ENCODE measurements around the gene EPN1. TPM values are rescaled to one million over a fixed set of nuclear protein-coding genes. Genes with fewer than 3 reads are reported as not detected.

EPN1 gene
- polyA plus RNA-seq, 10 donors, result 59.0 to 99.0 (median 74.3) TPM

DNA sequence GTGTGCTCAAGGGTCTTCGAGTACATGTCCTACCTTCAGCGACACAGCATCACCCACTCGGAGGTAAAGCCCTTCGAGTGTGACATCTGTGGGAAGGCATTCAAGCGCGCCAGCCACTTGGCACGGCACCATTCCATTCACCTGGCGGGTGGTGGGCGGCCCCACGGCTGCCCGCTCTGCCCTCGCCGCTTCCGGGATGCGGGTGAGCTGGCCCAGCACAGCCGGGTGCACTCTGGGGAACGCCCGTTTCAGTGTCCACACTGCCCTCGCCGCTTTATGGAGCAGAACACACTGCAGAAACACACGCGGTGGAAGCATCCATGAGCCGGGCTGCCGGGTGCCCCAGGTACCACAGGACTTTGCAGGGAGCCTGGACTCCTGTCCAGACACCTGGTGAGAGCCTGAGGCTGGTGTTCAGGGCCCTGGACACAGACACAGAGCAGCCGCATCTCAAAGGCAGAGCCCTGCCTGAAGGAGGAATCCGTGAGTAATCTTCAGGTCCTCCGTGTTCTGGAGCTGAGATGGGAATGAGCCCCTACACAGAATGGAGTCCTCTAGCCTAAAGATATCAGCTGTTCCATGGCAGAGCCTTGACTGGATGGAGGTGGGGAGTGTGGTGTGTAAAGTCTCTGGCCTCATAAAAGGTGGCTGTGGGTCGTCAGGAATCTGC is 30.0 kb upstream of the EPN1 start:
- no peak for DNase-seq

DNA sequence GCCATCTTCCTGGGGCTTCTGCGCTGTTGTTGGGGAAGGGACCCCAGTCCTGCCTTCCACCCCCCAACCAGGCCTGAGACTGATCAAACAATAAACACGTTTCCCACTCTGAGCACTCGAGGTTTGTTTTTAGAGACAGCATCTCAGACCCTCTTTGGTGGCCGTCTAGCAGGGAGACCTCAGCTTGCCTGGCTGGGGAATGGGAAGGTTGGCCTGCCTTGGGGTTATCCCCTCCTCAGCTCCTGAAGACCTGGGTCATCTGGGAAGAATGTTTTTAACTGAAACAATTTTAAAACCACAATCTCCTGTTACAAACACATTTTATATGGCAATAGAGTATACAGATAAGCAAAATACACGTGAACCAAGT is 29.5 kb upstream of the EPN1 start:
- DNase-seq, result no peak

DNA sequence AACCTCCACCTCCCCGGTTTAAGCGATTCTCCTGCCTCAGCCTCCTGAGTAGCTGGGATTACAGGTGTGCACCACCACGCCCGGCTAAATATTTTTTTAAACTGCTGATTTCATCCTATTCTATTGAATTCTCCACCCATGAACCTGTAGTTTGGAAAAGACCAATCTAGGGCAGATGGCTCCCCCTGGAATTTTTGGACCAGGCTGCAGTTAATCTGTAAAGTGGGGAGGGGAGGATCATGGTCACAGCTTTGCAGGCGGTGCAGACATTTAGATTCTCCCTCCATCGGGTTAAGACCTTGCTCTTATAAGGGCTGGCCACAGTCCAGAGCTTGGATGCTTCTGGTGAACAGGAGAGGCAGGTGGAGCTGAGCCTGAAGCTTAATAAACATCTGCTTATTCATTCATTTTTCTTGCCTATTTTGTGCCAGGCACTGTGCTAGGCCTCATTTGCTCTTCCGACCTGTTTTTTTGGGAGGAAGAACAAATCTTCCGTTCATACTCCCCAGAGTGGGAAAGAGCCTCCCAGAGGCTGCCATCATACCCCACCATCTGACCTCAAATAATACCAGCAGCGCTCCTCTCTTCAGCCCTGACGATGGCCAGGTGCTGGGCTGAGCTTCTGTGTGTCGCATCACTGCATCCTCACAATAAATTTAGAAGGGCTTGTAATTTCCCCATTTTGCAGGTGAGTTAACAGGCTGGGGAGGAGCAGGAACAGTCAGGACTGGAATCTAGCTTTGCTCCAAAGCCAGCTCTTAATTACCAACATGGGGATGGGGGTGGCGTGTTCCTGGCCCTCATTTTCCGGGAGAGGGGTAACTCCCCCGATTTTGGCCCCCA is 27.9 kb upstream of the EPN1 start:
- no peak for DNase-seq

DNA sequence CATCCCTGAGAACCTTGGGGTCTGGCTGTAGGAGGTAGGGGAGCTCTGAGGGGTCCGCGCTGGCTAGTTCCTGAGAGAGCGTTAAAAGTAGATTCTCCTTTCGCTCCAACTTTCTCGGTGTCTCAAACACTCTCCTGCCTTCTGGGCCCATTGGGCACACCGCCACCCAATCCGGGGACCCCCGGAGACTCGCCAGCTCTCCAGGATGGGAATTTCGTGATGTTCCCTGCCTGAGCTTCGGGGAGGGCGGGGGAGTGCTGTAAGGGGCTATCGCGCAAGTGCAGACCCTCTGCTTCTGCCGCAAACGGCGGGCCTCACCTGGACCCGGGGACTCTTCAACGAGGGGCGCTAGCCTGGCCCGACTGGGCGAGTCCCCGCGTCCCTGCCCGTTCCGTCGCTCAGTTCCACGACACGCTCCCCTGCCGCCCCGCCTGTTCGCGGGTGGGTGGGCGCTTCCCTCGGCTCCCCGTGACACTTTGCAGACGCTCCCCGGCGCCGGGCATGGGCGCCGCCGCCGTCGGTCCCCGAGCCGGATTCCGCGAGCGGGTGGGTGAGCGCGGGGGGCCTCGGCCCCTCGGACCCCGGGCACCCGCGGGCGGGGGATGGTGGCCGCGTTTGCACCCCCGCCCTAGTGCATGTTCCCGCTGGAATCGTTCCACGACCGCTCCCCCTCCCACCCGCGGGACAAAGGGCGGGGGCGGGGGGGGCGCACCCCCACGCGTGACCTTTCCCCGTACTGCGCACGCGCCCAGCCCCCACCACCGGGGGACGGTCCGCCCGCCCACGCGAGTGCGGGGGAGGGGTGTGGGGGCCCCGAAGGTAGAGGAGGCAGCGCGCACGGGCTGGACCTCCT is 27.1 kb upstream of the EPN1 start, which contains the start of gene CCDC106:
Gene CCDC106, plus strand, starts transcription at position 481 of the 853 bp plus-strand sequence. CDS start 835 bp downstream, outside the sequence.
- DNase-seq, result peak; percentile 70 to 93 (median 83)

DNA sequence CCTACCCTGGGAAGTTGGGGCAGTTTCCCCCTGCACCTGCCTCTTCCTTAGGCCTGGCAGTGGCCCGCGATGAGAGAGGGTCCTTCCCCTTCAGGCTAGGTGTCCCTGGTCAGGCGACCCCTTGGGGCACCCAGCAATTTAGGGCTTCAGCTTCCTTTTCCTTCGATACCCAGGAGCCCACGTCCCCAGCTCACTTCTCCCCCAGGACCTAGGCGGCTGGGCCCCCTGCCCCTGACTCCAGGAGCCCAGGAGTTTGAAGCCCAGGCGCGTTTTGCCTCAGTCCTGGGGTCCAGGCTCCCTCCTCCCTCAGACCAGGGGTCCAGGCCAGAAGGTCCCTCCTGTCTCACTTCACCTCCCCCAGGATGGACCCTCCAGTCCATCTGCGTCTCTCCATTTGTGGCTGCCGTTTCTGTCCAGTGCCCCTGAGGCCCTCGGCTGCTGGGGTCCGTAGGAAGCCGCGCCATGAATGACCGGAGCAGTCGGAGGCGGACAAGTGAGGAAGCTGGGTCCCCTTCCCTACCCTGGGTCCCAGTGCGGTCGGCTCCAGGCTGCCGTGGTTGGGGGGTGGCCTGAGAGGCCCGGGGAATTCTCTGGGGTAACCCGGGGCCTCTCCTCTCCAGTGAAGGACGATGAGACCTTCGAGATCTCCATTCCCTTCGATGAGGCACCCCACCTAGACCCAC is 26.3 kb upstream of the EPN1 start:
- peak in 1 of 3 donors; percentile 59 for DNase-seq

GRCh38 chr19:55649268-55650125 is 25.5 kb upstream of the EPN1 start:
- no peak for DNase-seq

DNA sequence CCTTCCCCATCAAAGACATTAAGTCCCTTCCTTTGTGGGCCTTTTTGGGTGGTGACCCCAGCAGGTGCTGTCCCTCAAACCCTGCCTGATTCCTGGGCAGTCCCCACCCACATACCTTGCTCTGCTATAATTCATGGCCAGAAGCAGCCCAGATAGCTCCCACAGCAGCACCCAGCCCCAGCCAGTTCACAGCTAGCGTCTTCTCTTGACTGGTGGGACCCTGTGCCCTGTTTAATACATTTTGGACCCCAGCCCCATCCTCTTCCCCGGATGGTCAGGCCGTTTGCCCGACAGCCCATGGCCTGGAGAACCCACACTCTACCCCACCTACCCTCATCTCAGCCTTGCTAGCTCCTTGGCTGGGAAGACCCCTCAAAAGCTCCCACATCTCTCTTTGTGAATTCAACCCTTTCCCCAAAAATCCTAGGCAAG is 24.9 kb upstream of the EPN1 start:
- DNase-seq, result no peak

DNA sequence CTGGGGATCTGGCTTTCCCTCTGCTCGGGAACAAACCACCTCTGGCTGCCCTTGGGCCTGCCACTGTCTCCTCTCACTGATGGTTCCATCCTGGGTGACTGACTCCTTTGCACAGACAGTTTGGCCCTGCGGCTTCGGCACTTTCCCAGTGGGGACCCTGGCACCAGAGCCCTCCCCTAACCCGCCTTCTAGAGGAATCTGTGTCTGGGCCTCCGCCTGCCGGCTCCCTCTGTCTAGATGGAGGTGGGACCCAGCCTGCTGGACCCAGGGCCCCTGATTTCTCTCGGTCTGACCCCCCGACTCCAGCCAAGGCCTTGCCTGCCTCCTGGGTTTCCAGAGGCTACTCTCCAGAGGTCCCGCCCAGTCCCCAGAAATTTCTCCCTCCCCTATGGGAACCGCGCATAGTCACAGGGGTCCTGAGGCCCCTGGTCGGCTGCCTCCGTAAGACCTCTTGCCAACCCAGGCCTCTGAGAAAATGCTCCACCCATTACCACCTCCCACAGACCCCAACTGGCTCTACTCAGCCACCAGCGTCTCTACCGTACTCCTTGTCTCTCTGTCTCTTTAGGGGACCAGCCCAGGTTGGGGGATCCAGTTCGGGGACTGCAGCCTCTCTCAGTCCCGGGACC is 24.3 kb upstream of the EPN1 start:
- no peak for DNase-seq

- no peak for DNase-seq
Observed at GRCh38 chr19:55651236-55651635, 23.8 kb upstream of the EPN1 start.

DNA sequence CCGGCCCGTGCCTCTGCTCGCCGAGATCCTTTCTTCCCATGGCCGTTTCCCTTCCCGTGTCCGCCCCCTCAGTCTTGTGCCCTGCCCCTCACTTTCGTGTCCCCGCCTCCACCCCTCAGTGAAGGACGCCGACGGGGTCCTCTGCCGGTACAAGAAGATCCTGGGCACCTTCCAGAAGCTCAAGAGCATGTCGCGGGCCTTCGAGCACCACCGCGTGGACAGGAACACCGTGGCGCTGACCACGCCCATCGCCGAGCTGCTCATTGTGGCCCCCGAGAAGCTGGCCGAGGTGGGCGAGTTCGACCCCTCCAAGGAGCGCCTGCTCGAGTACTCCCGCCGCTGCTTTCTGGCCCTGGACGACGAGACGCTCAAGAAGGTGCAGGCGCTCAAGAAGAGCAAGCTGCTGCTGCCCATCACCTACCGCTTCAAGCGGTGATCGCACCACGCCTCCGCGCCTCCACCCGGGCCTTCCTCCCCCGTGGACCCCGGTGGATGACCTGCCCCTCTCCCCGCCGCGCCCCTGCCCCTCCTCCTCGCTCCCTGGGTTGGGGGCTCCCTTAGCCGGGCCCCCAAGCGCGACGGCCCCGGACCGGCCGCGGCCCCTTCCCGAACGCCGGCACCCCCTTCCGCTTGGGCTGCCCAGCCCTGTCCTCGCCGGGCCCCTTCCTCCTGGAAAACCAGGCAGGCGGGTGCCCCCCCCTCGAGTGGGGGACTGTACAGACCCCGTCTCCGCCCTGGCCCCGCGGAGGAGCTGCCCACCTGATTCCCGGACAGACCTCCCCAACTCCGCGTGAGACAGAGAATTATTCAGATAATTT is 22.5 kb upstream of the EPN1 start:
- no peak for DNase-seq

GRCh38 chr19:55653651-55654322 is 21.2 kb upstream of the EPN1 start:
- DNase-seq, result peak; percentile 99 to 100 (median 100)

- peak; percentile 100 for DNase-seq
Observed at GRCh38 chr19:55654323-55654867, 20.6 kb upstream of the EPN1 start.

GRCh38 chr19:55654868-55655647 is 20.0 kb upstream of the EPN1 start, which contains the start of gene U2AF2:
Gene U2AF2 (plus strand): TSS chr19:55655035. CDS start chr19:55655105, 70 bp downstream.
- peak; percentile 84 to 95 (median 95) for DNase-seq

DNA sequence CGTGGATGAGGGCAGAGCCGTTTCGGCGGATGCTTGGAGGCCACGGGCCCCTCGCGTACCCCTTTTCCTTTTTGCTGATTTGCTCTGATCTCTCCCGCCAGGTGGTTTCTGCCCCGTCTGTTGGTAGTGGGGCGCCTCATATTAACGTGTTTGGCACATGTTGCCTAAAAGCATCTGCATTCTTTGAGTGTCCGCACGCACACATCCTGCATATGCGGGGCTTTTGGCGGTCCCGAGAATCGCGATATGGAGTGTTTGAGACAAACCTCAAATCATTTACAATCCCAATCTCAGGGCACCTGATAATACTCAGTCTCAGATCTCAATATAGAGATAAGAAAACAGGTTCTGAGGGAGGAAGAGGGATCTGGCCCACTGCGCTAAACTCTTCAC is 19.4 kb upstream of the EPN1 start:
- DNase-seq, result no peak

GRCh38 chr19:55656552-55656951 is 18.5 kb upstream of the EPN1 start:
- no peak for DNase-seq

DNA sequence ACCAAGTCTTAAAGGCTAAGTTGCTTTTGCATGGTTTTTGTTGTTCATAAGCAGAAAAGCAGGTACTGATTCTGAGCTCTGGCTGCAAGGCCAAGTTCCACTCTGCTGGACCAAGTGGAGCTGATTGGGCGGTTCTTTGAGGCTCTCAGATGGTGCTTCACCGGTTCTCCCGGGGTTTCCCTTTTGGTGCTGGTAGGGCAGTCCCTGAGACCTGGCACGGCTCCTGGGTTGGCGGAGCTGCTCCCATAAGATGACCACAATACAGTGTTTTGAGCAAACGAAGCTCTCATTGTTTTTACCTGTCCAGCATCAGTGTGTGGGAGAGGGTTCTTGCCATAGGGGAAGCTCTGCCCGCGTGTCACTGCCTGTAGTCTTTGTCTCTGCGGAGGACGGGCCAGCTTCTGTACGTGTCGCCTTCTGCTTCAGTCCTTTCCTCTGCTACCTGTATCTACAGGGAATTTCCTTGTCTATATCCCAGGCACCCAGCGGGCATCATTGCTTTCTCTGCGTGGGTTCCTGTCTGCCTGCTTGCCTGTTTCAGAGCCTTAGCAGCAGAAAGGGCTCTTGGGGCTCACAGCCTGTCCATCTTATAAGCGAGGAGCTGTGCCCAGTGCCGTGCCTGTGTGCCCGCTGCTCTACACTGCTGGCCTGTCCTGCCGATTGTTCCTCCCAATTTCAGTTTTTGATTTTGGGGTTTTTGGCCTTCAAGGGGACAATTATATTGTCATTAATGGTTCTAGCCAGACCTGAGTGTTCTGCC is 17.9 kb upstream of the EPN1 start:
- DNase-seq, result no peak
